ENCODE data around the gene PRKCA.

The PRKCA gene

GRCh38 chr17:66835476-66835875 is 533.1 kb downstream of the PRKCA start:
- Histone ChIP-seq H3K27me3 (ENCODE audit: control insufficient read depth, insufficient read depth, low read length) (peaks cover 73% of the 10 kb centered on the region), H3K4me2 (ENCODE audit: low read length) (no peak overlapping the region), H3K9ac (ENCODE audit: low read depth, low read length) (no peak overlapping the region), H3K4me3 (ENCODE audit: low read length) (no peak overlapping the region), H3K9me3 (replicated peaks; ENCODE audit: low read length) (no peaks in the 10 kb centered on the region), H3K36me3 (ENCODE audit: insufficient read depth, low read length) (no peaks in the 10 kb centered on the region), H3K4me1 (ENCODE audit: control insufficient read depth, insufficient read depth, low read length) (no peaks in the 10 kb centered on the region)

- H3K36me3 ChIP-seq (ENCODE audit: insufficient read depth, low read length): no peaks in the 10 kb centered on the region
- H3K9ac ChIP-seq (ENCODE audit: low read depth, low read length): no peak overlapping the region
- no peaks in the 10 kb centered on the region for H3K4me1 ChIP-seq (ENCODE audit: control insufficient read depth, insufficient read depth, low read length)
- peaks cover 76% of the 10 kb centered on the region for H3K27me3 ChIP-seq (ENCODE audit: control insufficient read depth, insufficient read depth, low read length)
- no peak overlapping the region for H3K4me2 ChIP-seq (ENCODE audit: low read length)
- H3K9me3 ChIP-seq (replicated peaks; ENCODE audit: low read length): no peaks in the 10 kb centered on the region
- H3K4me3 ChIP-seq (ENCODE audit: low read length): no peak overlapping the region
Measured at GRCh38 chr17:66836063-66837005, 533.9 kb downstream of the PRKCA start.

GRCh38 chr17:66837226-66837625 is 534.8 kb downstream of the PRKCA start:
- Histone ChIP-seq H3K9me3 (replicated peaks; ENCODE audit: low read length) (no peaks in the 10 kb centered on the region), H3K4me3 (ENCODE audit: low read length) (no peak overlapping the region), H3K36me3 (ENCODE audit: insufficient read depth, low read length) (no peaks in the 10 kb centered on the region), H3K9ac (ENCODE audit: low read depth, low read length) (no peak overlapping the region), H3K4me1 (ENCODE audit: control insufficient read depth, insufficient read depth, low read length) (no peaks in the 10 kb centered on the region), H3K27me3 (ENCODE audit: control insufficient read depth, insufficient read depth, low read length) (peaks cover 75% of the 10 kb centered on the region), H3K4me2 (ENCODE audit: low read length) (no peak overlapping the region)

GRCh38 chr17:66837885-66838665 is 535.7 kb downstream of the PRKCA start:
- H3K4me2 ChIP-seq (ENCODE audit: low read length): no peak overlapping the region
- H3K9ac ChIP-seq (ENCODE audit: low read depth, low read length): no peak overlapping the region
- H3K4me1 ChIP-seq (ENCODE audit: control insufficient read depth, insufficient read depth, low read length): no peaks in the 10 kb centered on the region
- no peak overlapping the region for H3K4me3 ChIP-seq (ENCODE audit: low read length)
- no peaks in the 10 kb centered on the region for H3K36me3 ChIP-seq (ENCODE audit: insufficient read depth, low read length)
- no peaks in the 10 kb centered on the region for H3K9me3 ChIP-seq (replicated peaks; ENCODE audit: low read length)
- H3K27me3 ChIP-seq (ENCODE audit: control insufficient read depth, insufficient read depth, low read length): peaks cover 76% of the 10 kb centered on the region

- Histone ChIP-seq H3K4me1 (ENCODE audit: control insufficient read depth, insufficient read depth, low read length) (no peaks in the 10 kb centered on the region), H3K27me3 (ENCODE audit: control insufficient read depth, insufficient read depth, low read length) (peaks cover 69% of the 10 kb centered on the region), H3K4me2 (ENCODE audit: low read length) (no peak overlapping the region), H3K4me3 (ENCODE audit: low read length) (no peak overlapping the region), H3K9ac (ENCODE audit: low read depth, low read length) (no peak overlapping the region), H3K36me3 (ENCODE audit: insufficient read depth, low read length) (no peaks in the 10 kb centered on the region), H3K9me3 (replicated peaks; ENCODE audit: low read length) (no peaks in the 10 kb centered on the region)
Measured at GRCh38 chr17:66839616-66840015, 537.2 kb downstream of the PRKCA start.

GRCh38 chr17:66840061-66840460 is 537.6 kb downstream of the PRKCA start:
- Histone ChIP-seq H3K4me1 (ENCODE audit: control insufficient read depth, insufficient read depth, low read length) (no peaks in the 10 kb centered on the region), H3K36me3 (ENCODE audit: insufficient read depth, low read length) (no peaks in the 10 kb centered on the region), H3K27me3 (ENCODE audit: control insufficient read depth, insufficient read depth, low read length) (peaks cover 67% of the 10 kb centered on the region), H3K9me3 (replicated peaks; ENCODE audit: low read length) (no peaks in the 10 kb centered on the region), H3K4me2 (ENCODE audit: low read length) (no peak overlapping the region), H3K4me3 (ENCODE audit: low read length) (no peak overlapping the region), H3K9ac (ENCODE audit: low read depth, low read length) (no peak overlapping the region)

- Histone ChIP-seq H3K9ac (ENCODE audit: low read depth, low read length) (no peak overlapping the region), H3K27me3 (ENCODE audit: control insufficient read depth, insufficient read depth, low read length) (peaks cover 54% of the 10 kb centered on the region), H3K4me2 (ENCODE audit: low read length) (no peak overlapping the region), H3K9me3 (replicated peaks; ENCODE audit: low read length) (no peaks in the 10 kb centered on the region), H3K36me3 (ENCODE audit: insufficient read depth, low read length) (no peaks in the 10 kb centered on the region), H3K4me3 (ENCODE audit: low read length) (no peak overlapping the region), H3K4me1 (ENCODE audit: control insufficient read depth, insufficient read depth, low read length) (no peaks in the 10 kb centered on the region)
Measured at GRCh38 chr17:66841328-66841727, 538.9 kb downstream of the PRKCA start.

GRCh38 chr17:66841744-66842143 is 539.3 kb downstream of the PRKCA start:
- no peak overlapping the region for H3K4me3 ChIP-seq (ENCODE audit: low read length)
- H3K27me3 ChIP-seq (ENCODE audit: control insufficient read depth, insufficient read depth, low read length): peaks cover 51% of the 10 kb centered on the region
- no peaks in the 10 kb centered on the region for H3K4me1 ChIP-seq (ENCODE audit: control insufficient read depth, insufficient read depth, low read length)
- H3K4me2 ChIP-seq (ENCODE audit: low read length): no peak overlapping the region
- H3K36me3 ChIP-seq (ENCODE audit: insufficient read depth, low read length): no peaks in the 10 kb centered on the region
- no peak overlapping the region for H3K9ac ChIP-seq (ENCODE audit: low read depth, low read length)
- no peaks in the 10 kb centered on the region for H3K9me3 ChIP-seq (replicated peaks; ENCODE audit: low read length)

GRCh38 chr17:66842505-66842904 is 540.1 kb downstream of the PRKCA start:
- no peaks in the 10 kb centered on the region for H3K4me1 ChIP-seq (ENCODE audit: control insufficient read depth, insufficient read depth, low read length)
- no peaks in the 10 kb centered on the region for H3K36me3 ChIP-seq (ENCODE audit: insufficient read depth, low read length)
- no peaks in the 10 kb centered on the region for H3K9me3 ChIP-seq (replicated peaks; ENCODE audit: low read length)
- H3K9ac ChIP-seq (ENCODE audit: low read depth, low read length): no peak overlapping the region
- no peak overlapping the region for H3K4me2 ChIP-seq (ENCODE audit: low read length)
- H3K27me3 ChIP-seq (ENCODE audit: control insufficient read depth, insufficient read depth, low read length): peaks cover 46% of the 10 kb centered on the region
- H3K4me3 ChIP-seq (ENCODE audit: low read length): no peak overlapping the region

GRCh38 chr17:66842959-66843358 is 540.5 kb downstream of the PRKCA start:
- Histone ChIP-seq H3K9me3 (replicated peaks; ENCODE audit: low read length) (no peaks in the 10 kb centered on the region), H3K27me3 (ENCODE audit: control insufficient read depth, insufficient read depth, low read length) (peaks cover 41% of the 10 kb centered on the region), H3K4me1 (ENCODE audit: control insufficient read depth, insufficient read depth, low read length) (no peaks in the 10 kb centered on the region), H3K4me2 (ENCODE audit: low read length) (no peak overlapping the region), H3K36me3 (ENCODE audit: insufficient read depth, low read length) (no peaks in the 10 kb centered on the region), H3K9ac (ENCODE audit: low read depth, low read length) (no peak overlapping the region), H3K4me3 (ENCODE audit: low read length) (no peak overlapping the region)

GRCh38 chr17:66843627-66844026 is 541.2 kb downstream of the PRKCA start:
- no peak overlapping the region for H3K4me2 ChIP-seq (ENCODE audit: low read length)
- H3K9ac ChIP-seq (ENCODE audit: low read depth, low read length): no peak overlapping the region
- peaks cover 37% of the 10 kb centered on the region for H3K27me3 ChIP-seq (ENCODE audit: control insufficient read depth, insufficient read depth, low read length)

More at GRCh38 chr17:66843627-66844026, 541.2 kb downstream of the PRKCA start:
- H3K4me3 ChIP-seq (ENCODE audit: low read length): no peak overlapping the region
- no peaks in the 10 kb centered on the region for H3K9me3 ChIP-seq (replicated peaks; ENCODE audit: low read length)
- no peaks in the 10 kb centered on the region for H3K4me1 ChIP-seq (ENCODE audit: control insufficient read depth, insufficient read depth, low read length)
- H3K36me3 ChIP-seq (ENCODE audit: insufficient read depth, low read length): no peaks in the 10 kb centered on the region
